HuH-7.5 (cell line): ENCODE data around the gene B4GALT1.

Experiments used
- DNase-seq: peaks from one replicate; pipeline ENCODE4 v3.0.0; 2011; ENCODE audit warnings: low spot score

Gene B4GALT1

DNA sequence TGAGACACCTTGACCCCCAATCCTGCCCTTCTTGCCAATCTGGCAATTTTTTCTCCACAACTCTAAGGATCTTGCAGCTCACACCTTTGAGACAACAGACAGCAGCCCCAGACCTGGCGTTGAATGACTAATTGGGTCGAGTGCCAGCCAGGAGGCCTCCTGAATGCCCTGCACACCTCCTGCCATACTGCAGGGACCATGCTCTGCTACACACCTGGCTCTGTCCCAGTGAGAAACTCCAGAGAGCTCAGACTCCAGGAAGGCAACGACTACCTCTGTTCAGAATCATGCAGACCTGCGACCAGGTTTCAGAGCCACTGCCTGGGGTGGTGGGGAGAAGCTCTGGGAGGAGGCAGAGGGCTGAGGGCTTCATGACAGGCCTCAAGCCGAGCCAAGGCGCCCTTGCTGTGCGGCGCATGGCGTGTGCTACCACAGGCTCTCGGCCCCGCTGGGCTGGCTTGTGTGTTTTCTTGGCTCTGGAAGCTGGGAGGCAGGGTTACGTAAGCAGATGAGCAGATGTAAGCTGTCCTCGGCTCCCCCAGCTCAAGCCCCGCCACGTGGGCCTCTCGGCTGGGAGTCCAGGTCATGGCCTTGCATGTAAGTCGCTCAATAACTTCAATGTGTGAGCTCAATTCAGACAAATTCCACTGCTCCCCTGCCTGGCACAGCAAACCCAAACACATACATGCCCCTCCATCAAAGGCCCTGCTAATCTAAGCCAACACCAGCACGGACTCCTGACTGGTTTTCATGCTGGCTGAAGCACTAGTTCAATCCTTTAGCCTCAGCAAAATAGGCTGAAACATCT lies 27.5 kb downstream of the B4GALT1 start:
- peak; percentile 58 for DNase-seq

DNA sequence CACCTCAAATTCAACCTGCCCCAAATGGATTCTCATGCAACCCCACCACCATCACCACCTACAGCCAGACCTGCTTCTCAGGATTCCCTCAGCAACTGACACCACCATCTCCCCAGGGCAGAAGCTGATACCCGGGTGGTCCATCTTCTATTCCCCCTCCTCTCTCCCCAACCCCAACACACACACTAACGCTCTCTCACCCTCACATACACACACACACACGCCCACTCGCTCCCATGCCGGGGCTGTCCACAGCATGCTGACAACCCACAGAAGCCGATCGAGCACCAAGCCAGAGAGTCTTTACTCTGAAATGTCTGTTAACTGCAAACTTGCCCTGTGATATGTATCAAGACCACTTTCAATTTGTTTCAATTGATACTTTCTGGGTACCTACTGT lies 28.4 kb downstream of the B4GALT1 start:
- DNase-seq, result no peak

DNA sequence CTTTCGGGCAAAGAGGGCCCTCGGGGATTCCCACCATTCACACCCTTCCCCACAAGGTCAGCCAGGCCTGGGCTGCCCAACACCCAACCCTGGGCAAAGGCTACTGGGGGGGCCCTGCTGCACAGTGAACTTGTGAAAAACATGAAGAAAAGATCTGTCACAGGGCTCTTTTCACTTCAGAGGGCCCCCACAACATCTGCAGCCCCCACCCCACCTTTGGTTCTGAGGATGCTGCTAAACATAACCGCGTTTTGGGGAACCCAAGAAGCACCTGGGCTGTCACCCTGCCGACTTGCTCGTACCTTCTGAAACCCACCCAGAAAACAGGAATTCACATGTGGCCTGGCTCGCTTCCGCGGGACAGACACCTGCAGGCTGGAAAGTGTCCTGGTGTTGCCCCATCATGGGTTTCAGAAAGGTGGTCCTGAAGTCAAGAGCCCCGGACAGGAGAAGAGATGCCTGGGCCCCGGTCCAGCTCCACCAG lies 29.3 kb downstream of the B4GALT1 start:
- no peak for DNase-seq

DNA sequence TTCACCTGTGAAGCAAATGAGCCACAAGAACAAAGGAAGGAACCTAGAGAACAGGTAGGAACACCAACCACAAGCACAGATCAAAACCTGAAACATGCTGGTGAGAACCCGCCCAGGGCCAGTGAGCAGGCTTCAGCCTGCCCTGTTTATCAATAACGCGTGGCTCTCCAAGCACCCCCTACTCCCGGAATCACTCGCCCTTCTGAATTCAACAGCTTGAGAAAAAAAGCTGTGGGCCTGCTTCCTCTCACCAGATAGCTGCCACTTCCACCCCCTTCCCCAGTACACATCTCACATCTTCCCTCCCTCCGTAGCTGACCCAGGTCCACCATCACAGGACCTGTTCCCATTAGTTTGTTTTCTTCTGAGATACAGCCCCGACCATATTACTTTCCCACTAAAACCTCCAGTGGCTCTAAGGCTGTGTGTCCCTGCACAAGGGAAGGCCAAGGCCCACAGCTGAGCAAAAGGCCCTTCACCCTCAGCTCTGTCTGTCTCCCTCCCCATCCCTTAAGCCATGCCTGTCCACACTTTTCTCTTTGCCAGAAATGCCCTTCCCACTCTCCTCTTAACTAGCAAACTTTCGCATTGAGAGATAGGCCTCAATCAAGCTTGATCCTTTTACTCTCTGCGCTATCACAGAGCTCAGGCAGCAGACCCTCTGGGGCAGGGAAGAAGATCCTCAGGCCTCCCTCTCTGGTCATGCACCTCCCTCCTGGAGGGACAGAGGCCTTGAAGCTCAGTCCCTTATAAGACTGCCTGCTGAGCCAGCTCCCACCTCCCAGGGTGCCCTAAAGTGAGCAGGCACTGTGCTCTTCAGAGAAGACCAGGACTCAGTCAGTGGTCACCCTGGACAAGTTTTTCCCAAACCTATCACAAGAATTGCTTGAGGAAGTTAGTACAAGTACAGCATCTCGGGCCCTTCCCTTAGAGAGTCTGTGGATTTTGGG lies 30.1 kb downstream of the B4GALT1 start:
- DNase-seq, result no peak

DNA sequence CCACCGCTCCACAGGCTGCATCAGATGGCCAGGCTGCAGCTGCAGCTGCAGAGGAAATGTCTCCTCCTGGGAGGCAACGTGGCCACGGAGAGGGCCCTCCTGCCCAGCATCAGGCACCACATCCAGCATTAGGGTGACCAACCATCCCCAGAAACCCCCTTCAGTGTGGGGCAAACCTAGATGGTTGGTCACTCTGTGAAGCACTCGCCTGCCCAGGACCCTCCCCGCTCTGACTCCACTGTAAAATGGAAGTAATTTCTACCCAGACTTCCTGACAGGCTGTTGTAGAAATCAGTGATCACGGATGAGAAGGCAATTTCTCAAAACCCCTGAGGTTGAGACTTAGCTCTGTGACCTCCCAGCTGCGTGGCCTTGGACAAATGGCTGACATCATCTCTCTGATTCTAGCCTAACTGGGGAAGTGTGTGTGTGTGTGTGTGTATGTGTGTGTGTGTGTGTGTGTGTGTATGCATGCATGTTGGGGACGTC lies 31.6 kb downstream of the B4GALT1 start:
- no peak for DNase-seq

DNA sequence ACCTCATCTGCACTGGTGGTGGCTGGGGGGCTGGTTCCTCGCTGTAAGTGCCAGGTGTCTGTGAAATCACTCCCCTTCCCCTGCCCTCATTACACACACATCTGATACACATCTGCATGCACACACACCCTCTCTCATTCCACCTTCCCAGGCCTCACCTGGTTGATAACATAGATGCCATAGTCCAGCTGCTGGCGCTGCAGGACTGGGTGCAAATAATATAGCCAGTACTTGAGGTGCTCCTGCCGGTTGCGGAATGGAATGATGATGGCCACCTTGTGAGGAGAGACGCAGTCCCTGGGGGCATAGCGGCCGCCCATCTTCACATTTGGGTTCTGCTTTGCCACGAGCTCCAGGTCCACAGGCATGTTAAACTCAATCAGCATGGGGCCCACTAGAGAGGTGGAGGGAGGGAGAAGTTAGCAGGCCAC lies 32.1 kb downstream of the B4GALT1 start:
- DNase-seq, result no peak

DNA sequence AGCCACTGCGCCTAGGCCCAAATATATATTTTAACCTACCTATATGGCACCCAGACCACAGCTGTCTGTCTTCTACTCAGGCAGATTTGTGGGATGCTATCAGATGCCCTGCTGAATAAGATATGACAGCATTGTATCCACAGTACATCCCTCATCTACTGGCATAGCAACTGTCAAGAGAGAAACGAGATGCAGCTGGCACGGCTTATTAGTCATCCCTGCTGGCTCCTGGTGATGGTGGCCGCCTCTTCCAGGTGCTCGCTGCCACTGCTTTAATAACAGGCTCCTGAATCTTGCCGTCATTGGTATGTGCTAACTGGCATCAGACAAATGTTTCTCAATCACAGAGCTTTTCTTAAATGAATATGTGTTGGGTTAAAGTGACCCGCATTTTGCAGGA lies 34.0 kb downstream of the B4GALT1 start:
- DNase-seq, result no peak

DNA sequence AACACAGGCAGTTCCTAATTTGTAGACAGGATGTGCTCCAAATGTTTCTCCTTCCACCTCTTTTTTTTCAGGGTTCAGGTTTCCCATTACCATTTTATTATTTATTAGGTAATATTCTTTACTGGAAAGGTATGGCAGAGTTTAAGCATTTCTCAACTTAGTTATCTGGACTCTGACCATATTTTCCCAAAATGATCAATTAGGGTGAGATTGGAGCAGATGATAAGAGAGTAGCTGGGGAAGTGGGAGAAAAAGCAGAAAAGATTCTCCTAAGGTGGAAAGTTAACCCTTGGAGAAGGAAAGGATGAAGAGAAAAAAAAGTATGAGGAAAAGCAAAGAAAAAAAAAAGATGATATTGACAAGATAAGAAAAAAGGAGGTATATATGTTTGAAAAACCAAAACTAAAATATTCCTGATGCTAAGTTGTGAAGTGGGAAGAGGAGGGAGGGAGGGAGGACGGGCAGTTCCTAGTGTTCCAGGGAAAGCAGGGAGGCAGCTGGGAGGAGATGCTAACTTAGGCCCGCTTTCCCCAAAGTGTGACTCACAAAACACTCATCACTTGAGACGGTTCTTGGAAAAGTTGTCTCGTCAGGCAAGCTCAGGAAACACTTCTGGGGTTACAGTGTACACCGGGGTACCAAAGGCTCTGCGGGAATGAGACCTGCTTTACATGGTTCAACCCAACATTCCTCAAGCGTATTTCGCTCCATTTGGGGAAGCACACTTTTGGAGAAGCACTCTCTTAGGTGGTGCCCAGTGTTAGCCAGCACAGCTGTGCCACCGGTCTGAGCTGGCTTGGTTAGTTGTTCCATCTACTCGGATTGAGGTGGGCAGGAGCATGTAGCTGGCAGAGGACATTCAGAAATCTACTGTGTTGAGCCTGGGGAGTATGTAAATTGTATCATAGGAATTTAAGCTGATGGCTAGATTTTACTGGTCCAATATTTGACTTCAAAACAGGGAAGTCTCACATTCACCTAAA lies 35.1 kb downstream of the B4GALT1 start:
- no peak for DNase-seq

DNA sequence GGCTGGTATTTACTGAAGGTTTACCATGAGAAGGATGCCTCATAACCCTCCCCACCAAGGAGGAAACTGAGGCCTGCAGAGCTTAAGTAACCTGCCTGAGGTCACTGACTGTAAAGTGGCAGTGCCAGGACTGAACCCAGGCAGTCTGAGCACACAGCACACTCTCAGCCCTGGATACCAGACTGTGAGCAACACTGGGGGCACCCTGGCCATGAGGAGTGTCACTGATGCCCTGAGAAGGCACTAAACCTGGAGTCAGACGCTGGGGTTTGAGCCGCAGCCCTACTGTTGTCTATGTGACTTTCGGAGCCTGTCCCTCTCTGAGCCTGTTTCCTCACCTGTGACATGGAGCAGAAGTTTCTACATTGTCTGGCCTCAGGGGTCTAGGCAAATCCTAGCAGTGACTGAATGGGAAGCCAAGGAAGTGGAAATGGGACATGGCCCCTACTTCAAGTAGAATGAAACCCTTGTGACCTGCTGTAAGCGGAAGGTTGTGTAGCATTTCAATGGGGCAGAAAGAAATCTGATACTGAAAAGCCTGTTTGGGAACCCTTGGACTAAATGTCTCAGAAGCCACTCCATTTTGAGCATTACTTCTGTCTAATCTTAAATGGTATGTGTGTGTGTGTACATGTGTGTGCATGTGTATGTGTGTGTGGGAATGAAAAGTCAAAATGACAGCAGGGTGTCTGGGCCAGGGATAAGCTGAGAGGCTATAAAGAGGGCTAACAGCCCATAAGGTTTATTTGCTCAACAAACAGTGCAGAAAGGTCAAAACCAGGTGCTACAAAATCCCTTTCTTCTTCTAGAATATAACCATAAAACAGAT lies 36.0 kb downstream of the B4GALT1 start:
- peak; percentile 39 for DNase-seq

DNA sequence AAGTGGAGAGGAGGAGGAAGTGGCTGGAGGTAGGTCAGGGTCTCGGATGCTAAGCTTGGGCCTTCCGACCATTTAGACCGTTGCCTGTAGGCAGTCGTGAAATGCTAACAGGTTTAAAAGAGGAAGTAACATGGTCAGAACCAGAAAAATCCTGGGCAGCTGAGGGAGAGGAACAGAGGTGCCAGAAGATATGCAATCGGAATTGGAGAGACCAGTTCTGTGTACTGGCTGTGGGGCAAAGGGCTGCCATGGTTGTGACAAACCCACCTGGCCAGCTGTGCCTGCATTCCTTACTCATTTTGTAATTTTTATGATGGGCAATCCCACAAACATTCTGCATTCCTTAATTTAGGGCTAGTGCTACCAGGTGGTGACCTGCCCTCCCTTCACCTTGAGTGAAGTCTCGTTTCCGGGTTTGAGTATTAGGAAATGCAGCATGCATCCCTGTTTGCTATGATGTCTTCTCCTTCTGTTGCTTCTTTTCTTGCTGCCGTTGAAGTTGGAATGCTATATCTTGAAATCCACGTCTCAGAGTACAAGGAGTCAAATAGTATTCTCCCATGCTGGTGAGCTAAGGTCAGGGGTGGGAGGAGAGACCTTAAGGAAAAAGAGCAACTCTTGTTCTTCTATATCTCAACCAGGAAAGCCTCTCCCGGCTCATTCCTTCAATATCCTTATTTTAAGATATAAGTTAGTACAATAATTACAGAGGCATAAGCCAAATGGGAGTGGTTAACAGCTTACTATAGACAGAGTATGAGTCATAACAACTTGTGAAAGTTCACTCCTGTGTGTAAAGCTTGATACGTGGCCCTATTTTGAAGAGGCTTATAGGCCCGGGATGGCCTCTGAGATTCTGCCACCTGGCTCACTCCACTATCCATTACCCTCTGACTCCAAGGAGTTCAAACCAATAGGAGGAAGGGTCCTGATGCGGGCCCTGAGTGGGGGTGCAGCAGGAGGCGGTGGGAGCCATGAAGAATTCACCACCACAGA lies 37.0 kb downstream of the B4GALT1 start:
- DNase-seq, result no peak

DNA sequence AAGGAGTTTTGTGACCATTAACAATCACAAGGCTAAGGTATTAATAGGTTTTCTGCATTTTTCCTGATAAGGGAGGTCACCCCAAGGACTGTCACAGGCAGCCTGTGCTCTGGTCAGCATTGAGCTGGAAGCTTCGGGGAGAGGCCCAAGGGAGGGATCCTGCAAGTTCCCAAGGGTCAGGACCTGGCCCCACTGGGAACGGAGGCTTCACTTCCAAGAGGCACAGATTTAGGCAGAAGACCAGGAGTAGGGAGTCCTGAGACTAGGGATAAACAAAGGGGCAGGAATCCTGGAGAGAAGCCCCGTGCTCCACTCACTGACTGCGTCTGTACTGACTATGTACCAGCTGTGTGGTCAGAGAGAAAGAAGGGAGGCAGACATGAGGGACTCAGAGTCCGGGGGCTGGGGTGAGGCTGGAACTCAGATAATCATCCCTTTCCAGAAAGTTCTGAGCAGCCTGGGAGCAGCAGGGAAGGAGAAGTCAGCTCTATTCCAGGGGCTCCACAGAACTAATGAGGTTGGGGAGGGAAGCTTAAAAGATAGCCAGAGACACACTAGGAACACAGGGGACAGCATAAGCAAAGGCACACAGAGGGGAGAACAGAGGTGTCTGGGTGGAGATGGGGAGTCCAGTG lies 37.8 kb downstream of the B4GALT1 start:
- DNase-seq, result no peak

DNA sequence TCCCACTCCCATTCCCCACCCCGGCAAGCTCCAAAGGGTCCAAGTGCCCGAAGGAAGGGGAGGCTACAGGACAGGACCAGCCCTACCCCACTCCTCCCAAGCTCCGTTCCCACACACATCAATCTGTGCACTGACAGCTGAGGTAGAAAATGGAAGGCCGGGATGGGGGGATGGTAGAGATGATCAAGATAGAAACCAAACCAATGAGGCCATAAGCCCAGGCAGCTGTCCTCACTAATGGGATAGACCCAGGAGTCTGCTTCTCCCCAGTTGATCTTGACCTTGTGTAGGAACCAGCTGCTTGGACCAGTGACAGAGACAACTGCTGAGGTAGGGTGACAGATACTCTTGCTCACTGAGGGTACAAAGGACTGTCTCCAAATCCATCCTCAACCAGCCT lies 38.6 kb downstream of the B4GALT1 start:
- no peak for DNase-seq

DNA sequence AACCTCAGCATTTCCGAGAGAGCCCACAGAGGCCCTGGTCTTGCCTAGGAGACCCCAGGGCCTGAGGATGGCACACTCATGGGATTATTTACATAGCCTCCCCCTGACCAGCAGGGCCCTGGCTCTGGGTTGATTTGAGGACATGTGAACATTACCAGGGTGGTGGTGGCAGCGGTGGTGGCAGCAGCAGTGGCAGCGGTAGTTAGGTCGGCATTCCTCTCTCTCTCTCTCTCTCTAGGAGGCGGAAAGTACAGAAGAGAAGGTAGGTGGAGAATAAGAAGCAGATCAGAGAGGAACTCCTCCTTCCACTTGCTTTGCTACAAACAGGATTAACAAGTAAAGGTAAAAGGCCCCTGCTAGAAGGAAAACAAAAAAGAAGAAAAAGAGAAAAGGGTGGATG lies 39.3 kb downstream of the B4GALT1 start:
- no peak for DNase-seq

DNA sequence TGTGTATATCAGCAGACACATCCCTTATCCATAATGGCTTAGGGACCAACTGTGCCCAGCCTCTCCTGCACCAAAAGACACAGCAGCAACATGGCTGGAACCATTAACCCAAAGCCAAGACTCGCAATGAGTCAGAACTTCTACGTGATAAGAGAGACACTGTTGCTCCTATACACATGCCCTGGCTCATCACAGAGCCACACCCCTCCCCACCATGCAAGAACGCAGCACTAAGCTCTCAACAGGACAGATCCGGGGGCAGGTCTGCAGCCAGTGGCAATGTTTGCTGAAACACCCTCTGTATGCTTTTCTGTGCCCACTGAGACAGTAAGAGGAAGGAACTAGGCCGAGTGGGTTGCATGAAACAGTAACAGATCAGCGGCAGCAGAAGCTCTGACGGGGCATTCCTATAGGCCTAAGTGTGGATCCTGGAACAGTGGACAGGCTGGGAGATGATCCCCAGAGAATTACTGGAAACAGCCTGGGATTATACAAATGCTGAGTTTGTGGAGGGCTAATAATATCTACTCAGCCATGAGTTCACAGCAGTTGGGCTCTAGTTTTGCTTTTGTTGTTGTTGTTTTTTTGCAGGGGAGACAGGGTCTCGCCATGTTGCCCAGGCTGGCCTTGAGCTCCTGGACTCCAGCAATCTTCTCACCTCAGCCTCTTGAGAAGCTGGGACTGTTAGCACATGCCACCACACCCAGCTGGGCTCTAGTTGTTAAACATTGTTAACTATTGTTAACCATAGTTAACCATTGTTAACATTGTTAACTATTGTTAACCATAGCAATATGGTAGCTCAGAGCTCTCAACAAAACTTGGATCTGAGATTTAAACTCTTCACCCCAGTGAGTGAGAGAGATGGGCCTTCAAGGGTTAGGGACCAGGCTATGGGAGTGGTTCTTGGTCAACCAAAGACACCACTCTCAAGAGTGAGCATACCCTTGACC lies 41.0 kb downstream of the B4GALT1 start:
- no peak for DNase-seq

DNA sequence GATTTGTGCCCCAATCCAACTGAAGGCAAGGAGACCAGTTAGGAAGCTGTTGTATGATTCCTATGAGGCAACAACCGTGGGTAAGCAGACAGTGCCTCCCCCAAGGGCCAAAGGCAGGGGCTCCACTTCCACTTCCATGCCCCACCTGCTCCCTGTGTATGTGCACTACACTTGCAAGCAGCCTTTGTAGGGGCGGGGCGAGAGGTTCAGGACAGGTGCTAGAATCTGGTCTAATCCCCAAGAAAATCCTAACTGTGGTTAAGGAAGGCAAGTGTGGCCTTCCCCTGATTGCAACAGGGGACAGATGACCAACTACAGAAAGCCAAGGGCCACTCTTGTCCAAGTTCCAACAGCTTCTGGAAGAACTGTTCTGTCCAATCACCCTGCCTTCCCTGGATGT lies 41.7 kb downstream of the B4GALT1 start:
- no peak for DNase-seq

DNA sequence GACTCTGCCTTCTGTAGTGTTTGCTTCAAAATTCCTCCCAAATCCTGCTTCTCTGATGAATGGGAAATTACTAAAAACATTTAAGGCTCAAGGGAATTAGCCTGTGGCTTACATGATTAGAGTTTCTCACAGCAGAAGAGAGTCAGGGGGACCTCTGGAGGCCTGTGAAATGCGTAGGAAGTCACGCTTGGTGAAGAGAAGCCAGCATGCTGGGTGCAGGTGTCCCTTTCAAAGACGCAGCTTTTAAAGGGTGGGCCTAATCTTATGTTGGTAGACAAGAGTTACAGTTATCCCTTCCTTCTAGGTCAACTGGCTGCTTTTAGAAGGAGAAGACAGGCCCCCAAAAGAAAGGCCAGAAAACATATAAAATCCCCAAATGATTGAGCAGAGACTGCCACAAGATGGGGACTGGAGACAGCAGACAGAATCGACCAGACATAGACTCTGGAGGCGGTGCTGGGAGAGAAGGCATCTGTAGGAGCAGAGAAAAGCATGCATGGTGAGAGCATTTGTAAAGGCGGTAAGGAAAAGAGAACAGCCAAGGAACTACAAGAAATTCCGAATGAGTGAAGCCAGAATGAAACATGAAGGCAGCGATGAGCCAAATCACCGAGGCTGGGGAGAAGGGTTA lies 42.3 kb downstream of the B4GALT1 start:
- DNase-seq, result no peak

DNA sequence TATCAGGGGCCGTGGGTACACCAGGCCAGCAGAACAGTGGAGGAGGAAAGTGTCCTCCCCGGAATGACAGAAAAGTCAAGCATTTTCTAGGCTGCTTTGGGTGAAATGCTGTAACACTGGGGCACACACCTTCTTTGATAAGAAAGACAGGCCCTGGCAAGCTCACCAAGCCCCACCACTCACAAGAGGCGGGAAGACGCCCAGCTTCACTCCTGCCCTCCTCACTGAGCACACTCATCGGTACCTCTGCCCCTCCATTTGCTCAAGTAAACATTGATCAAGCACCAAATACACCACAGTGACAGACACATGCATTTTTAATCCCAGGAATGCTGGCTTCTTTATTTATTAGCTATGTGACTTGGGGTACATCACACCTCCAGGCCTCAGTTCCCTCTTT lies 43.1 kb downstream of the B4GALT1 start:
- DNase-seq, result no peak
